ENCODE results near the gene NOPCHAP1.

GRCh38 chr12:104974626-104975290, 11.4 kb upstream of the NOPCHAP1 start:
- TF ChIP-seq CTCF (optimal IDR thresholded peaks at IDR 0.05 in 1 of 3, IDR thresholded peaks at IDR 0.05 in 1 of 3, conservative IDR thresholded peaks at IDR 0.05 in 1 of 3; ENCODE audit: extremely low read depth in 1 of 3, insufficient read depth in 2 of 3, low read length in 3 of 3) (no peak), EZH2 (IDR thresholded peaks at IDR 0.05; ENCODE audit: low read length) (no peak)

All from keratinocyte (primary cell).